ENCODE data around the gene XKR7.

DNA sequence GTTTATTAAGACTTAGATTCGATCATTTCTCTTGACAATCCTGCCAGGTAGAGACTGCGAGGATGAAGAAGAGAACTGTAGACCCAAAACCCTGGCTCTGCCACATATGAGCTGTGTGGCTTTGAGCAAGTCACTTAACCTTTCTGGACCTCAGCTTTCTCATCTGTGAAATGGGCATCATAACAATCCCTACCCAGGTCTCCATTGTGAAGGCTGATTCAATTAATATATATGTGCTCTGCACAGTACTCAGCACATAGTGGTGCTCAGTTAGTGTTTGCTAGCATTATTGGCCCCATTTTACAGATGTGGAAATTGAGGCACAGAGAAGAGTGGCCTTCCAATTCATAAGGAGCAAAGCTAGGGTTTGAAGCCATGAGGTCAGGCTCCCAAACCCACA lies 7.9 kb downstream of the XKR7 start:
- TF ChIP-seq, protein P1, sequence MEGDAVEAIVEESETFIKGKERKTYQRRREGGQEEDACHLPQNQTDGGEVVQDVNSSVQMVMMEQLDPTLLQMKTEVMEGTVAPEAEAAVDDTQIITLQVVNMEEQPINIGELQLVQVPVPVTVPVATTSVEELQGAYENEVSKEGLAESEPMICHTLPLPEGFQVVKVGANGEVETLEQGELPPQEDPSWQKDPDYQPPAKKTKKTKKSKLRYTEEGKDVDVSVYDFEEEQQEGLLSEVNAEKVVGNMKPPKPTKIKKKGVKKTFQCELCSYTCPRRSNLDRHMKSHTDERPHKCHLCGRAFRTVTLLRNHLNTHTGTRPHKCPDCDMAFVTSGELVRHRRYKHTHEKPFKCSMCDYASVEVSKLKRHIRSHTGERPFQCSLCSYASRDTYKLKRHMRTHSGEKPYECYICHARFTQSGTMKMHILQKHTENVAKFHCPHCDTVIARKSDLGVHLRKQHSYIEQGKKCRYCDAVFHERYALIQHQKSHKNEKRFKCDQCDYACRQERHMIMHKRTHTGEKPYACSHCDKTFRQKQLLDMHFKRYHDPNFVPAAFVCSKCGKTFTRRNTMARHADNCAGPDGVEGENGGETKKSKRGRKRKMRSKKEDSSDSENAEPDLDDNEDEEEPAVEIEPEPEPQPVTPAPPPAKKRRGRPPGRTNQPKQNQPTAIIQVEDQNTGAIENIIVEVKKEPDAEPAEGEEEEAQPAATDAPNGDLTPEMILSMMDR (IDR thresholded peaks at IDR 0.05) = no peak
- TF ChIP-seq POLR2A (IDR thresholded peaks at IDR 0.05) = no peak

Data from transverse colon (tissue), 3 donors.